B cell (primary cell): ENCODE results near the gene TLR10. TPM values are rescaled to one million over a fixed set of nuclear protein-coding genes. Genes with fewer than 3 reads are reported as not detected.

Experiments used
- ATAC-seq: fragments of 200-7000 bp; cut with Tn5 transposase; one replicate; pipeline ENCODE4 v1.10.0; 2021; ENCODE audit warnings: low read depth, mild to moderate bottlenecking, moderate number of reproducible peaks, moderate library complexity
- CTCF ChIA-PET: fragments of 350-600 bp; sonication (Branson Sonifier 250); formaldehyde crosslinking; loops from one replicate; lab custom pipeline; 2021; ENCODE audit warnings: antibody characterized with exemption, inconsistent platforms; lab: Charles Lee
- POLR2A ChIA-PET: fragments of 350-600 bp; sonication (Branson Sonifier 250); formaldehyde crosslinking; loops from one replicate; lab custom pipeline; 2021; ENCODE audit warnings: antibody characterized with exemption; lab: Charles Lee
- DNase-seq: peaks from one replicate; pipeline ENCODE4 v3.0.0; 2013
- H2AFZ ChIP-seq: 2 replicates; pipeline ENCODE4 v1.6.1; 2012; ENCODE audit warnings: mild to moderate bottlenecking, low read depth, low read length; ENCODE audit not compliant: insufficient read depth, poor library complexity, severe bottlenecking
- H3K27ac ChIP-seq, 2 donors: 1 replicate in 1 of 2; 2 replicates in 1 of 2; pipeline ENCODE4 v1.5.1; 2012 to 2013; ENCODE audit warnings: low read length in 2 of 2, mild to moderate bottlenecking in 2 of 2, moderate library complexity in 1 of 2
- H3K27me3 ChIP-seq, 4 experiments: fragments of 200-600 bp in 1 of 4; sonication (generic) in 1 of 4; replicated peaks in 1 of 4; 1 replicate in 2 of 4; 2 replicates in 2 of 4; pipeline versions ENCODE4 v1.6.1 to v1.7.0; 2013 to 2016; ENCODE audit warnings: low read length in 3 of 4, mild to moderate bottlenecking in 2 of 4, mixed read lengths in 1 of 4, moderate library complexity in 1 of 4; ENCODE audit not compliant: insufficient read depth in 4 of 4, control insufficient read depth in 3 of 4; ENCODE audit errors: control extremely low read depth in 1 of 4
- H3K36me3 ChIP-seq, 2 experiments: replicated peaks in 1 of 2; 1 replicate in 1 of 2; 2 replicates in 1 of 2; pipeline versions ENCODE4 v1.6.1 to v1.7.1; 2013; ENCODE audit warnings: low read length in 1 of 2; ENCODE audit not compliant: insufficient read depth in 2 of 2, control insufficient read depth in 1 of 2; ENCODE audit errors: control extremely low read depth in 1 of 2, extremely low read depth in 1 of 2
- H3K4me1 ChIP-seq, 2 donors: fragments of 200-600 bp in 1 of 2; sonication (generic) in 1 of 2; 1 replicate in 1 of 2; 2 replicates in 1 of 2; pipeline versions ENCODE4 v1.5.1 to v1.6.1; 2013 to 2017; ENCODE audit warnings: low read length in 2 of 2; ENCODE audit not compliant: control insufficient read depth in 2 of 2, insufficient read depth in 2 of 2
- H3K4me2 ChIP-seq: replicated peaks from 2 replicates; pipeline ENCODE3; 2012; ENCODE audit warnings: mild to moderate bottlenecking, low read depth, low read length; ENCODE audit not compliant: poor library complexity, severe bottlenecking
- H3K4me3 ChIP-seq, 5 experiments: fragments of 200-600 bp in 1 of 5; sonication (generic) in 1 of 5; 1 replicate in 3 of 5; 2 replicates in 2 of 5; pipeline versions ENCODE4 v1.5.1 to v1.7.0; 2011 to 2016; ENCODE audit warnings: low read length in 4 of 5, mild to moderate bottlenecking in 4 of 5, low read depth in 2 of 5, control low read depth in 1 of 5, moderate library complexity in 1 of 5; ENCODE audit not compliant: insufficient read depth in 1 of 5; ENCODE audit errors: control extremely low read depth in 1 of 5, extremely low read depth in 1 of 5
- H3K79me2 ChIP-seq: fragments of 200-600 bp; sonication (generic); one replicate; pipeline ENCODE4 v1.6.0; 2016; ENCODE audit warnings: low read length; ENCODE audit not compliant: control insufficient read depth, insufficient read depth
- H3K9ac ChIP-seq: fragments of 200-600 bp; sonication (generic); 2 replicates; pipeline ENCODE4 v1.6.1; 2017; ENCODE audit warnings: mild to moderate bottlenecking, low read length, moderate library complexity
- H3K9me3 ChIP-seq, 3 donors: one replicate each; pipeline versions ENCODE4 v1.6.1 to v1.7.1; 2013; ENCODE audit warnings: low read length in 2 of 3; ENCODE audit not compliant: control insufficient read depth in 2 of 3, insufficient read depth in 1 of 3; ENCODE audit errors: control extremely low read depth in 1 of 3
- H4K20me1 ChIP-seq: 2 replicates; pipeline ENCODE4 v1.6.0; 2012; ENCODE audit warnings: mild to moderate bottlenecking, low read length; ENCODE audit not compliant: insufficient read depth, control insufficient read depth, poor library complexity, severe bottlenecking
- H3K27ac Mint-ChIP-seq: one replicate; pipeline ENCODE4 v1.8.0; 2021; ENCODE audit warnings: mixed read lengths
- H3K27me3 Mint-ChIP-seq: one replicate; pipeline ENCODE4 v1.8.0; 2021; ENCODE audit warnings: mixed read lengths
- H3K4me1 Mint-ChIP-seq: one replicate; pipeline ENCODE4 v1.8.0; 2021; ENCODE audit warnings: mixed read lengths
- H3K4me3 Mint-ChIP-seq: one replicate; pipeline ENCODE4 v1.8.0; 2021; ENCODE audit warnings: mixed read lengths
- H3K9me3 Mint-ChIP-seq: one replicate; pipeline ENCODE4 v1.8.0; 2022; ENCODE audit warnings: mixed read lengths; ENCODE audit not compliant: insufficient read depth
- CTCF ChIP-seq: fragments of 200-600 bp; IDR thresholded peaks from one replicate; pipeline ENCODE4 v1.8.0; 2022; ENCODE audit warnings: antibody characterized with exemption, mild to moderate bottlenecking
- EZH2 ChIP-seq: IDR thresholded peaks from 2 replicates; pipeline ENCODE4 v1.6.1; 2012; ENCODE audit warnings: borderline replicate concordance, low read depth, mild to moderate bottlenecking, moderate library complexity, low read length; ENCODE audit not compliant: insufficient read depth, poor library complexity, severe bottlenecking
- WGBS: methylation state at CpG from one replicate; pipeline ENCODE4 v1.1.5; 2013; ENCODE audit warnings: missing lambda C conversion rate; ENCODE audit not compliant: insufficient coverage; 5-methylcytosine and 5-hydroxymethylcytosine counted together
- intact Hi-C: fragments of 100-400 bp; cut with micrococcal nuclease; formaldehyde crosslinking; loops from one replicate; pipeline ENCODE4 v1.10.0; 2022
- polyA plus RNA-seq: library from polyadenylated mRNA; depleted of rRNA; stranded (reverse); fragments of >200 nt; gene quantifications from 2 replicates; pipeline ENCODE4 v1.2.3, GENCODE V29; 2012
- total RNA-seq, 2 donors: library from RNA; stranded (reverse); fragments of 120-200 nt in 1 of 2; gene quantifications; 1 replicate in 1 of 2; 2 replicates in 1 of 2; pipeline versions ENCODE4 v1.2.3 to v1.2.4, GENCODE V29; 2013 to 2022

The TLR10 gene
- total and polyA plus RNA-seq, 2 donors (not counting 1 experiment from before 2014, with no cell fraction given), result 48.0 to 51.5 TPM

DNA sequence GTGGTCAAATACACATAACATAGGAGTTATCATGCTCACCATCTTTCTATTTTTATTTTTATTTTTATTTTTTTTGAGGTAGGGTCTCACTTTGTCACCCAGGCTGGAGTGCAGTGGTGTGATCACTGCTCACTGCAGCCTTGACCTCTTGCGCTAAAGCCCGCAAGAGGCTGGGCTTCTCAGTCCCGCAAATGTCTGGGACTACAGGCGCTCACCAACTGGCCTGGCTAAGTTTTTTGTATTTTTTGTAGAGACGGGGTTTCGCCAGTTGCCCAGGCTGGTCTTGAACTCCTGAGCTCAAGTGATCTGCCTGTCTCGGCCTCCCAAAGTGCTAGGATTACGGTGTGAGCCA, 295 bp upstream of the TLR10 start:
- Histone ChIP-seq H3K4me1 (peaks cover 34 to 51% of the 10 kb centered on the region in 2 donors), H2AFZ (no peak overlapping the region), H3K9me3 (peaks cover 0 to 6% (median 2%) of the 10 kb centered on the region in 3 donors), H3K4me3 (peak overlapping the region in 1 of 5 experiments; percentile 70), H3K36me3 (peaks cover 8 to 14% of the 10 kb centered on the region in 2 experiments), H3K79me2 (peaks cover 61% of the 10 kb centered on the region), H3K27ac (no peak overlapping the region), H3K9ac (no peak overlapping the region), H4K20me1 (no peaks in the 10 kb centered on the region), H3K27me3 (no peaks in the 10 kb centered on the region), H3K4me2 (peak overlapping the region; percentile 84)
- H3K4me1 Mint-ChIP-seq, result peaks cover 52% of the 10 kb centered on the region
- intact Hi-C loops, result loop anchor here (1.0 to 10.0 kb wide), 4 partner anchors 34 to 604 kb away; partner anchors contain the start of gene KLF3
- TF ChIP-seq EZH2, result no peak
- TF ChIP-seq CTCF, result peak; percentile 49
- WGBS, result 87% methylated on average over 6 of the region's 8 CpGs
- no peak for ATAC-seq
- no peaks in the 10 kb centered on the region for H3K27me3 Mint-ChIP-seq
- no peaks in the 10 kb centered on the region for H3K9me3 Mint-ChIP-seq
- no peak overlapping the region for H3K27ac Mint-ChIP-seq
- ChIA-PET POLR2A (interaction anchor here (0.6 to 7.2 kb wide), 9 partner anchors 8 to 721 kb away, joined by 3 to 110 read pairs (median 6); partner anchors contain the start of gene TLR1), CTCF (interaction anchor here (0.7 to 8.5 kb wide), 36 partner anchors 8 to 664 kb away, joined by 3 to 620 read pairs (median 5); partner anchors contain the start of genes FAM114A1, TLR1 and TLR6)
- DNase-seq, result peak; percentile 23
- no peak overlapping the region for H3K4me3 Mint-ChIP-seq

DNA sequence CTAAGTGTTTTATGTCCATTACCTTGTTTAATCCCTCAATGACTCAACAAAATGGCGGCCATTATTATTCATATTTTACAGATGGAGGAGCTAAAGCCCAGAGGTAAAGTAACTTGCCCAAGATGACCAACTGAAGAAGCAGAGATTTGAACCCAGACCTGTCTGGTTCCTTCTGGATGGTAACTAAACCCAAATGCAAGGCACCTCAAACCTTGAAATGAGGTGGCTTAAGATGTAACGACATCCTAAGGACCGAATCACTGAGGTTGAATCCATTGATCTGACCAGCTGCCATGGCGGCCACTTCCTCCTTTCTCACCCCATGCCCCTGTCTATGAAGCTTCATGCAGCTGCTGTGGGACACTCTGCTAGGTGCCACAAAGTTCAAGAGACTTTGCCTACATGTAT, 932 bp downstream of the TLR10 start:
- peak overlapping the region; percentile 96 for H3K27ac Mint-ChIP-seq
- Histone ChIP-seq H3K36me3 (peaks cover 13 to 19% of the 10 kb centered on the region in 2 experiments), H4K20me1 (no peaks in the 10 kb centered on the region), H3K27ac (peak overlapping the region; percentile 78 to 83), H2AFZ (peak overlapping the region; percentile 77), H3K4me1 (peaks cover 39 to 51% of the 10 kb centered on the region in 2 donors), H3K27me3 (no peaks in the 10 kb centered on the region), H3K9me3 (peaks cover 0 to 7% (median 6%) of the 10 kb centered on the region in 3 donors), H3K9ac (peak overlapping the region; percentile 81), H3K79me2 (peaks cover 73% of the 10 kb centered on the region), H3K4me2 (peak overlapping the region; percentile 84), H3K4me3 (peak overlapping the region; percentile 50 to 92 (median 72))
- ATAC-seq (peak; percentile 22), DNase-seq (peak; percentile 59)
- H3K9me3 Mint-ChIP-seq, result peaks cover 4% of the 10 kb centered on the region
- intact Hi-C loops, result loop anchor here (1.0 to 10.0 kb wide), 7 partner anchors 21 to 400 kb away; partner anchors contain the start of genes KLF3, TLR1, TLR6 and WDR19
- CTCF ChIA-PET, result interaction anchor here (0.8 to 8.5 kb wide), 31 partner anchors 9 to 666 kb away, joined by 3 to 620 read pairs (median 5); partner anchors contain the start of genes FAM114A1, TLR1 and TLR6
- 0% methylated on average over 3 of the region's 4 CpGs for WGBS
- H3K27me3 Mint-ChIP-seq, result no peaks in the 10 kb centered on the region
- peak overlapping the region; percentile 95 for H3K4me3 Mint-ChIP-seq
- TF ChIP-seq EZH2 (no peak), CTCF (no peak)
- peaks cover 64% of the 10 kb centered on the region for H3K4me1 Mint-ChIP-seq
- POLR2A ChIA-PET, result interaction anchor here (0.8 to 7.2 kb wide), 8 partner anchors 12 to 605 kb away, joined by 3 to 110 read pairs (median 6); partner anchors contain the start of gene TLR1
